CD14-positive monocyte (primary cell): ENCODE data around the gene GRIN1. TPM values are rescaled to one million over a fixed set of nuclear protein-coding genes. Genes with fewer than 3 reads are reported as not detected.

ENCODE experiments used
- DNase-seq, 3 donors: peaks; one replicate each; pipeline ENCODE4 v3.0.0-alpha.2; 2011 to 2022
- H2AFZ ChIP-seq: 2 replicates; pipeline ENCODE4 v1.6.0; 2012; ENCODE audit warnings: mild to moderate bottlenecking, low read depth, low read length, inconsistent platforms; ENCODE audit not compliant: insufficient read depth, poor library complexity, severe bottlenecking
- H3K27ac ChIP-seq, 2 donors: 1 replicate in 1 of 2; 2 replicates in 1 of 2; pipeline ENCODE4 v1.5.1; 2012 to 2013; ENCODE audit warnings: low read length in 2 of 2, control low read depth in 1 of 2, inconsistent platforms in 1 of 2, low read depth in 1 of 2, mild to moderate bottlenecking in 1 of 2
- H3K27me3 ChIP-seq, 2 donors: one replicate each; pipeline versions ENCODE4 v1.6.0 to v1.6.1; 2011 to 2013; ENCODE audit warnings: low read length in 2 of 2; ENCODE audit not compliant: control insufficient read depth in 2 of 2, insufficient read depth in 2 of 2
- H3K36me3 ChIP-seq, 2 donors: replicated peaks in 1 of 2; 1 replicate in 1 of 2; 2 replicates in 1 of 2; pipeline versions ENCODE4 v1.5.1 to v1.6.1; 2012 to 2013; ENCODE audit warnings: low read length in 2 of 2, control low read depth in 1 of 2, inconsistent platforms in 1 of 2, mild to moderate bottlenecking in 1 of 2; ENCODE audit not compliant: insufficient read depth in 2 of 2, control insufficient read depth in 1 of 2
- H3K4me1 ChIP-seq, 2 donors: 1 replicate in 1 of 2; 2 replicates in 1 of 2; pipeline versions ENCODE4 v1.5.1 to v1.6.1; 2012 to 2013; ENCODE audit warnings: low read length in 2 of 2, control low read depth in 1 of 2, inconsistent platforms in 1 of 2, mild to moderate bottlenecking in 1 of 2, moderate library complexity in 1 of 2; ENCODE audit not compliant: insufficient read depth in 2 of 2, control insufficient read depth in 1 of 2
- H3K4me2 ChIP-seq: replicated peaks from 2 replicates; pipeline ENCODE3; 2012; ENCODE audit warnings: low read length, moderate library complexity, mild to moderate bottlenecking; ENCODE audit not compliant: poor library complexity, severe bottlenecking; ENCODE audit errors: extremely low read depth
- H3K4me3 ChIP-seq, 3 experiments: fragments of 200-600 bp in 1 of 3; sonication (generic) in 1 of 3; replicated peaks in 1 of 3; 1 replicate in 2 of 3; 2 replicates in 1 of 3; pipeline ENCODE4 v1.5.1; 2011 to 2013; ENCODE audit warnings: low read length in 3 of 3, mild to moderate bottlenecking in 3 of 3, control low read depth in 2 of 3, low read depth in 2 of 3, inconsistent platforms in 1 of 3, moderate library complexity in 1 of 3
- H3K79me2 ChIP-seq: 2 replicates; pipeline ENCODE4 v1.6.0; 2012; ENCODE audit warnings: mild to moderate bottlenecking, control low read depth, inconsistent platforms, low read length, moderate library complexity; ENCODE audit not compliant: insufficient read depth
- H3K9ac ChIP-seq: 2 replicates; pipeline ENCODE4 v1.6.0; 2017; ENCODE audit warnings: low read length, mild to moderate bottlenecking; ENCODE audit not compliant: insufficient read depth, poor library complexity, severe bottlenecking
- H3K9me3 ChIP-seq, 2 donors: replicated peaks in 1 of 2; 1 replicate in 1 of 2; 2 replicates in 1 of 2; pipeline versions ENCODE4 v1.5.1 to v1.6.1; 2012 to 2013; ENCODE audit warnings: low read length in 2 of 2, control low read depth in 1 of 2; ENCODE audit not compliant: control insufficient read depth in 1 of 2, insufficient read depth in 1 of 2
- H4K20me1 ChIP-seq: 2 replicates; pipeline ENCODE4 v1.6.0; 2012; ENCODE audit warnings: mild to moderate bottlenecking, low read length, control low read depth, moderate library complexity; ENCODE audit not compliant: insufficient read depth
- H3K27ac Mint-ChIP-seq, 7 donors: one replicate each; pipeline ENCODE4 v1.8.0; 2020; ENCODE audit warnings: mild to moderate bottlenecking in 7 of 7, mixed read lengths in 7 of 7, moderate library complexity in 6 of 7, inconsistent platforms in 2 of 7
- H3K27me3 Mint-ChIP-seq, 3 donors: one replicate each; pipeline ENCODE4 v1.8.0; 2021 to 2022; ENCODE audit warnings: low read depth in 3 of 3, mild to moderate bottlenecking in 3 of 3, mixed read lengths in 3 of 3, moderate library complexity in 3 of 3, inconsistent platforms in 1 of 3
- H3K36me3 Mint-ChIP-seq, 2 donors: one replicate each; pipeline ENCODE4 v1.8.0; 2020; ENCODE audit warnings: mixed read lengths in 2 of 2, inconsistent platforms in 1 of 2, mild to moderate bottlenecking in 1 of 2
- H3K4me1 Mint-ChIP-seq: one replicate; pipeline ENCODE4 v1.8.0; 2020; ENCODE audit warnings: mild to moderate bottlenecking, mixed read lengths
- H3K4me3 Mint-ChIP-seq, 2 donors: one replicate each; pipeline ENCODE4 v1.8.0; 2020; ENCODE audit warnings: mild to moderate bottlenecking in 2 of 2, mixed read lengths in 2 of 2, moderate library complexity in 1 of 2
- H3K9me3 Mint-ChIP-seq, 7 donors: one replicate each; pipeline ENCODE4 v1.8.0; 2020 to 2022; ENCODE audit warnings: mixed read lengths in 7 of 7, mild to moderate bottlenecking in 6 of 7, moderate library complexity in 6 of 7, inconsistent platforms in 2 of 7
- CTCF ChIP-seq: fragments of 200-600 bp; IDR thresholded peaks from one replicate; pipeline ENCODE4 v1.8.0; 2022; ENCODE audit warnings: antibody characterized with exemption, mild to moderate bottlenecking
- WGBS: methylation state at CpG from one replicate; pipeline ENCODE4 v1.1.5; 2013; ENCODE audit warnings: missing lambda C conversion rate; ENCODE audit not compliant: insufficient coverage; 5-methylcytosine and 5-hydroxymethylcytosine counted together
- intact Hi-C, 2 donors: fragments of 100-400 bp; cut with micrococcal nuclease; formaldehyde crosslinking; loops; one replicate each; pipeline versions ENCODE4 v1.15.0 to v1.15.1; 2023
- polyA plus RNA-seq, 3 donors: library from polyadenylated mRNA; depleted of rRNA in 1 of 3; unstranded in 2 of 3; stranded (reverse) in 1 of 3; fragments of 300-500 nt in 2 of 3; fragments of >200 nt in 1 of 3; fragmentation: Illumina TruSeq in 2 of 3; gene quantifications; 1 replicate in 2 of 3; 2 replicates in 1 of 3; pipeline ENCODE4 v1.2.3, GENCODE V29; 2012 to 2021

GRIN1 gene
- polyA plus RNA-seq, 3 donors, result not detected

- no peak overlapping the region for H2AFZ ChIP-seq
- Mint-ChIP-seq H3K27ac (peak overlapping the region in 1 of 7 donors; percentile 25), H3K4me1 (no peaks in the 10 kb centered on the region), H3K4me3 (no peak overlapping the region), H3K9me3 (no peaks in the 10 kb centered on the region), H3K27me3 (peaks cover 31 to 60% (median 52%) of the 10 kb centered on the region in 3 donors), H3K36me3 (peaks cover 9 to 10% of the 10 kb centered on the region in 2 donors)
- H3K27ac ChIP-seq, result no peak overlapping the region
- H3K9me3 ChIP-seq, result no peaks in the 10 kb centered on the region
- intact Hi-C loops, result no loop called here
- peaks cover 0 to 6% of the 10 kb centered on the region in 2 donors for H3K4me1 ChIP-seq
- H3K79me2 ChIP-seq, result no peaks in the 10 kb centered on the region
- H3K36me3 ChIP-seq, result peaks cover 6 to 13% of the 10 kb centered on the region in 2 donors
- H3K9ac ChIP-seq, result no peak overlapping the region
- TF ChIP-seq CTCF, result no peak
- DNase-seq, result no peak
- WGBS, result 32% methylated on average over 18 of the region's 21 CpGs
- no peak overlapping the region for H3K4me2 ChIP-seq
- no peak overlapping the region for H3K4me3 ChIP-seq
- H4K20me1 ChIP-seq, result no peaks in the 10 kb centered on the region
- H3K27me3 ChIP-seq, result peaks cover 3 to 43% of the 10 kb centered on the region in 2 donors
Observed at GRCh38 chr9:137172901-137173795, 34.2 kb downstream of the GRIN1 start.

- H3K4me1 Mint-ChIP-seq, result no peaks in the 10 kb centered on the region
- H3K4me2 ChIP-seq, result no peak overlapping the region
- H3K4me3 ChIP-seq, result no peak overlapping the region
- DNase-seq, result no peak
- H4K20me1 ChIP-seq, result no peaks in the 10 kb centered on the region
- H3K36me3 ChIP-seq, result peaks cover 15 to 22% of the 10 kb centered on the region in 2 donors
- H3K9me3 Mint-ChIP-seq, result no peaks in the 10 kb centered on the region
- WGBS, result 92% methylated on average over 45 of the region's 45 CpGs
- peaks cover 27 to 51% (median 45%) of the 10 kb centered on the region in 3 donors for H3K27me3 Mint-ChIP-seq
- no peaks in the 10 kb centered on the region for H3K79me2 ChIP-seq
- H2AFZ ChIP-seq, result no peak overlapping the region
- peaks cover 3 to 40% of the 10 kb centered on the region in 2 donors for H3K27me3 ChIP-seq
- H3K27ac ChIP-seq, result no peak overlapping the region
- H3K27ac Mint-ChIP-seq, result no peak overlapping the region
- H3K4me1 ChIP-seq, result peaks cover 0 to 4% of the 10 kb centered on the region in 2 donors
- no peak overlapping the region for H3K9ac ChIP-seq
- no peaks in the 10 kb centered on the region for H3K9me3 ChIP-seq
- peaks cover 10 to 15% of the 10 kb centered on the region in 2 donors for H3K36me3 Mint-ChIP-seq
- intact Hi-C loops, result no loop called here
- no peak overlapping the region for H3K4me3 Mint-ChIP-seq
- TF ChIP-seq CTCF, result no peak
Observed at GRCh38 chr9:137173796-137174664, 35.1 kb downstream of the GRIN1 start.
